A375 (cell line): ENCODE measurements around the gene PTPRA. TPM values are rescaled to one million over a fixed set of nuclear protein-coding genes. Genes with fewer than 3 reads are reported as not detected.

Experiments used
- total RNA-seq: library from RNA; depleted of rRNA; stranded (reverse); fragments of >200 nt; shearing (Covaris generic); gene quantifications from 2 replicates; pipeline ENCODE4 v1.2.3, GENCODE V29; 2014; rRNA removed

PTPRA gene
- 31.6 and 32.1 TPM in 2 replicates for total RNA-seq

GRCh38 chr20:2873010-2873746, at the start of gene PTPRA:
Gene PTPRA (plus strand): TSS chr20:2873481. CDS start chr20:2964278, 90,797 bp downstream.

GRCh38 chr20:2840138-2840966, 32.9 kb upstream of the PTPRA start, which contains the start of the genes PCED1A and VPS16:
Gene PCED1A (minus strand): TSS chr20:2840655. CDS start chr20:2839912, 743 bp downstream.
Gene VPS16 (plus strand): TSS chr20:2840745. CDS start chr20:2840775, 30 bp downstream.

GRCh38 chr20:3043322-3043721, 170.0 kb downstream of the PTPRA start, which contains the start of gene GNRH2:
Gene GNRH2 (plus strand): TSS chr20:3043622. CDS start chr20:3044415, 793 bp downstream.

GRCh38 chr20:3045816-3046676, 172.8 kb downstream of the PTPRA start, which contains the start of gene MRPS26:
Gene MRPS26 (plus strand): TSS chr20:3046052. CDS start chr20:3046069, 17 bp downstream.

GRCh38 chr20:3071610-3072529, 198.6 kb downstream of the PTPRA start, which contains the start of gene OXT:
Gene OXT (plus strand): TSS chr20:3071620. CDS start chr20:3071656, 36 bp downstream.

GRCh38 chr20:3084283-3084985, 211.2 kb downstream of the PTPRA start, which contains the start of gene AVP:
Gene AVP (minus strand): TSS chr20:3084724. CDS start chr20:3084674, 50 bp downstream.

Other genes starting within 250 kb of the PTPRA start
- gene NOP56, start 220.8 kb upstream of the PTPRA start, total RNA-seq, result 560 and 619 TPM in 2 replicates
- gene IDH3B, start 209.3 kb upstream of the PTPRA start, total RNA-seq, result 185 and 193 TPM in 2 replicates
- gene EBF4, start 180.7 kb upstream of the PTPRA start, total RNA-seq, result 0.19 and 0.37 TPM in 2 replicates
- 0.05 TPM in 1 of 2 replicates, not detected in the other for gene CPXM1, start 72.9 kb upstream of the PTPRA start, total RNA-seq
- gene C20orf141, start 58.5 kb upstream of the PTPRA start, total RNA-seq, result 1.7 TPM in 1 of 2 replicates, not detected in the other
- gene TMEM239, start 57.1 kb upstream of the PTPRA start, total RNA-seq, result 0.04 and 0.42 TPM in 2 replicates
- gene PCED1A, start 32.8 kb upstream of the PTPRA start, total RNA-seq, result 46.5 and 62.7 TPM in 2 replicates
- gene VPS16, start 32.7 kb upstream of the PTPRA start, total RNA-seq, result 47.9 and 48.3 TPM in 2 replicates
- gene GNRH2, start 170.1 kb downstream of the PTPRA start, total RNA-seq, result 0.74 and 0.94 TPM in 2 replicates
- gene MRPS26, start 172.6 kb downstream of the PTPRA start, total RNA-seq, result 165 and 175 TPM in 2 replicates
- gene OXT, start 198.1 kb downstream of the PTPRA start, total RNA-seq, result not detected in 2 replicates
- gene AVP, start 211.2 kb downstream of the PTPRA start, total RNA-seq, result not detected in 2 replicates